HepG2 (cell line): Measurements from ENCODE around the gene CHCHD5. TPM values are rescaled to one million over a fixed set of nuclear protein-coding genes. Genes with fewer than 3 reads are reported as not detected.

Source experiments
- ATF6 ChIP-seq: sonication (generic); formaldehyde crosslinking; conservative IDR thresholded peaks from 2 replicates; pipeline ENCODE4 v1.4.0; 2020; ENCODE audit warnings: missing genetic modification reagents
- BRF2 ChIP-seq: sonication (generic); formaldehyde crosslinking; IDR thresholded peaks from 2 replicates; pipeline ENCODE4 v1.8.1; 2022; ENCODE audit warnings: mild to moderate bottlenecking, missing genetic modification reagents
- CAMTA2 ChIP-seq: sonication (generic); formaldehyde crosslinking; IDR thresholded peaks from 2 replicates; pipeline ENCODE4 v1.4.0; 2020; ENCODE audit warnings: mild to moderate bottlenecking, missing genetic modification reagents, borderline replicate concordance
- DNMT1 ChIP-seq: sonication (generic); formaldehyde crosslinking; IDR thresholded peaks from 2 replicates; pipeline ENCODE4 v1.5.1; 2020; ENCODE audit warnings: mild to moderate bottlenecking, missing genetic modification reagents
- DR1 ChIP-seq: sonication (generic); formaldehyde crosslinking; IDR thresholded peaks from 2 replicates; pipeline ENCODE4 v1.8.0; 2021; ENCODE audit warnings: mild to moderate bottlenecking, missing genetic modification reagents, inconsistent platforms
- FOXK1 ChIP-seq: sonication (generic); formaldehyde crosslinking; IDR thresholded peaks from 2 replicates; pipeline ENCODE4 v1.4.0; 2020; ENCODE audit warnings: low read depth, missing genetic modification reagents, borderline replicate concordance
- GLMP ChIP-seq: sonication (generic); formaldehyde crosslinking; IDR thresholded peaks from 2 replicates; pipeline ENCODE4 v1.9.0; 2021; ENCODE audit warnings: missing genetic modification reagents, mild to moderate bottlenecking, borderline replicate concordance
- KLF11 ChIP-seq: IDR thresholded peaks from 2 replicates; pipeline ENCODE4 v1.6.1; 2016; ENCODE audit warnings: missing compliant biosample characterization
- NFAT5 ChIP-seq: sonication (generic); formaldehyde crosslinking; IDR thresholded peaks from 2 replicates; pipeline ENCODE4 v1.4.0; 2020; ENCODE audit warnings: missing genetic modification reagents
- POLR2A ChIP-seq, 2 experiments: IDR thresholded peaks; 2 replicates each; pipeline ENCODE4 v1.6.1; 2011; ENCODE audit warnings: low read depth in 2 of 2, low read length in 2 of 2, mild to moderate bottlenecking in 1 of 2, moderate library complexity in 1 of 2; ENCODE audit not compliant: insufficient read depth in 1 of 2
- ZBTB39 ChIP-seq: sonication (generic); formaldehyde crosslinking; IDR thresholded peaks from 2 replicates; pipeline ENCODE4 v1.5.0; 2020; ENCODE audit warnings: missing genetic modification reagents
- ZNF101 ChIP-seq: sonication (generic); formaldehyde crosslinking; IDR thresholded peaks from 2 replicates; pipeline ENCODE4 v1.4.0; 2020; ENCODE audit warnings: mild to moderate bottlenecking, low read depth, missing genetic modification reagents, borderline replicate concordance
- ZNF335 ChIP-seq: sonication (generic); formaldehyde crosslinking; IDR thresholded peaks from 2 replicates; pipeline ENCODE4 v1.4.0; 2020; ENCODE audit warnings: missing genetic modification reagents
- ZNF367 ChIP-seq: sonication (generic); formaldehyde crosslinking; IDR thresholded peaks from 2 replicates; pipeline ENCODE4 v1.4.0; 2020; ENCODE audit warnings: missing genetic modification reagents, borderline replicate concordance
- ZNF563 ChIP-seq: sonication (generic); formaldehyde crosslinking; IDR thresholded peaks from 2 replicates; pipeline ENCODE4 v1.8.0; 2022; ENCODE audit warnings: mild to moderate bottlenecking, moderate library complexity, missing genetic modification reagents
- ZSCAN9 ChIP-seq: IDR thresholded peaks from 2 replicates; pipeline ENCODE4 v1.6.1; 2016; ENCODE audit warnings: borderline replicate concordance
- polyA plus RNA-seq, 8 experiments: library from polyadenylated mRNA; depleted of rRNA in 3 of 8; stranded (reverse) in 7 of 8; unstranded in 1 of 8; fragments of >200 nt; fragmentation: Illumina TruSeq in 4 of 8; extraction: Trizol in 4 of 8; gene quantifications; 2 replicates each; pipeline versions ENCODE4 v1.2.1 to v1.2.3, GENCODE V29; 2011 to 2016; ENCODE audit warnings: low read depth in 4 of 8, missing spikeins in 1 of 8, mixed read lengths in 1 of 8; ENCODE audit not compliant: insufficient read depth in 1 of 8
- total RNA-seq, 5 experiments: library from RNA; depleted of rRNA; stranded (reverse); fragments of >200 nt; fragmentation: Illumina TruSeq; extraction: Trizol; gene quantifications; 2 replicates each; pipeline ENCODE4 v1.2.3, GENCODE V29; 2016; ENCODE audit warnings: low read depth in 1 of 5

Gene CHCHD5
- total and polyA plus RNA-seq, 2 of the 13 experiments (the other 11 are each of a cell fraction or from before 2014, with no cell fraction given) = 19.0 to 23.9 TPM

GRCh38 chr2:112542123-112542983 lies 42.1 kb upstream of the CHCHD5 start, which contains the start of gene POLR1B (continued):
- TF ChIP-seq NFAT5 (CRISPR knock-in tag) = peak; percentile 89
- peak; percentile 70 for TF ChIP-seq FOXK1 (CRISPR knock-in tag)
- peak; percentile 90; the same call in 1 of the 2 replicates for TF ChIP-seq ZSCAN9 (CRISPR knock-in tag)
- peak; percentile 62; the same call in 1 of the 2 replicates for TF ChIP-seq DR1 (CRISPR knock-in tag)
- TF ChIP-seq ZBTB39 (CRISPR knock-in tag) = peak; percentile 93
- peak; percentile 81 for TF ChIP-seq ZNF335 (CRISPR knock-in tag)
- TF ChIP-seq BRF2 = peak; percentile 78; the same call in 1 of the 2 replicates
- peak; percentile 99 for TF ChIP-seq CAMTA2 (CRISPR knock-in tag)
- TF ChIP-seq ZNF563 (CRISPR knock-in tag) = peak; percentile 84; the same call in 1 of the 2 replicates
- peak; percentile 88 to 91 for TF ChIP-seq POLR2A (IDR thresholded peaks at IDR 0.05; ENCODE audit: insufficient read depth in 1 of 2, low read depth in 2 of 2, low read length in 2 of 2)
- TF ChIP-seq DNMT1 = peak; percentile 99
- no peak; the same call in 1 of the 2 replicates for TF ChIP-seq GLMP (CRISPR knock-in tag)
- TF ChIP-seq ATF6 (CRISPR knock-in tag) = no peak; the same call in none of the 2 replicates
- peak; percentile 97; the same call in 1 of the 2 replicates for TF ChIP-seq ZNF367 (CRISPR knock-in tag)
- TF ChIP-seq KLF11 (CRISPR knock-in tag) = no peak
- TF ChIP-seq ZNF101 (CRISPR knock-in tag) = peak; percentile 87; the same call in 1 of the 2 replicates
